GM18499 (cell line): ENCODE measurements around the gene PRMT3.
A peak's percentile ranks its signal among the peaks of the same experiment; 100 is the strongest.
"Not testable (repeated sequence)": the region's sequence is repeated elsewhere in the genome, so short reads cannot be mapped to it uniquely, and the experiment has no call there.

Experiments used
- ATAC-seq: cut with Tn5 transposase; IDR thresholded peaks from one replicate; pipeline ENCODE4 v1.9.1; 2021; ENCODE audit warnings: moderate number of reproducible peaks; ENCODE audit not compliant: insufficient read depth, unreplicated experiment

PRMT3 gene

GRCh38 chr11:20497124-20497792 lies 109.7 kb downstream of the PRMT3 start:
- no peak for ATAC-seq

- peak; percentile 52 for ATAC-seq
These were observed 113.7 kb downstream of the PRMT3 start for GRCh38 chr11:20501252-20501651.

- ATAC-seq: no peak
These were observed 114.5 kb downstream of the PRMT3 start for GRCh38 chr11:20501971-20502370.

GRCh38 chr11:20511982-20512381 lies 124.5 kb downstream of the PRMT3 start:
- no peak for ATAC-seq

GRCh38 chr11:20512869-20513268 lies 125.4 kb downstream of the PRMT3 start:
- ATAC-seq: no peak

GRCh38 chr11:20518323-20518834 lies 130.9 kb downstream of the PRMT3 start:
- no peak for ATAC-seq

GRCh38 chr11:20522536-20522935 lies 135.0 kb downstream of the PRMT3 start:
- no peak for ATAC-seq

- ATAC-seq: no peak
These were observed 142.2 kb downstream of the PRMT3 start for GRCh38 chr11:20529757-20530156.

- ATAC-seq: no peak
These were observed 143.6 kb downstream of the PRMT3 start for GRCh38 chr11:20530942-20531703.

GRCh38 chr11:20535271-20535881 lies 147.9 kb downstream of the PRMT3 start:
- no peak for ATAC-seq

- no peak for ATAC-seq
These were observed 148.8 kb downstream of the PRMT3 start for GRCh38 chr11:20536365-20536764.

GRCh38 chr11:20536784-20537183 lies 149.3 kb downstream of the PRMT3 start:
- no peak for ATAC-seq

- ATAC-seq: no peak
These were observed 154.0 kb downstream of the PRMT3 start for GRCh38 chr11:20541503-20541902.

- no peak for ATAC-seq
These were observed 157.2 kb downstream of the PRMT3 start for GRCh38 chr11:20544603-20545237.

GRCh38 chr11:20547411-20547810 lies 159.9 kb downstream of the PRMT3 start:
- ATAC-seq: no peak

GRCh38 chr11:20551096-20551495 lies 163.6 kb downstream of the PRMT3 start:
- ATAC-seq: no peak

GRCh38 chr11:20555783-20556182 lies 168.3 kb downstream of the PRMT3 start:
- no peak for ATAC-seq

GRCh38 chr11:20556396-20556795 lies 168.9 kb downstream of the PRMT3 start:
- not testable (repeated sequence) for ATAC-seq

GRCh38 chr11:20558741-20559140 lies 171.2 kb downstream of the PRMT3 start:
- ATAC-seq: no peak
